Panc1 (cell line): ENCODE results near the gene UST. TPM values are rescaled to one million over a fixed set of nuclear protein-coding genes. Genes with fewer than 3 reads are reported as not detected.

Experiments
- ATAC-seq: fragments of 200-7000 bp; cut with Tn5 transposase; 2 replicates; pipeline ENCODE4 v1.9.1; 2020; ENCODE audit warnings: mild to moderate bottlenecking, moderate library complexity
- BruUV-seq: library from RNA; stranded (reverse); fragments of 400-500 nt; replicated peaks from 2 replicates; lab custom pipeline; 2021; lab: Mats Ljungman, UMichigan
- CTCF ChIA-PET: fragments of 300-600 bp; sonication (Branson Sonifier 250); formaldehyde crosslinking; loops from one replicate; lab custom pipeline; 2022; ENCODE audit warnings: antibody characterized with exemption; lab: Charles Lee
- POLR2A ChIA-PET: fragments of 300-600 bp; sonication (Branson Sonifier 250); formaldehyde crosslinking; loops from one replicate; lab custom pipeline; 2022; ENCODE audit warnings: antibody characterized with exemption; lab: Charles Lee
- DNase-seq: peaks from one replicate; pipeline ENCODE4 v3.0.0-alpha.2; 2010; ENCODE audit warnings: low read depth, low spot score
- H3K27ac ChIP-seq: 2 replicates; pipeline ENCODE4 v1.5.1; 2011; ENCODE audit warnings: mild to moderate bottlenecking, low read length, inconsistent platforms
- H3K27me3 ChIP-seq: fragments of 200-500 bp; sonication (Bioruptor generic); 2 replicates; pipeline ENCODE4 v1.6.0; 2014; ENCODE audit warnings: low read length, inconsistent platforms; ENCODE audit not compliant: control insufficient read depth, insufficient read depth
- H3K36me3 ChIP-seq: fragments of 200-500 bp; sonication (Bioruptor generic); 2 replicates; pipeline ENCODE4 v1.5.1; 2014; ENCODE audit warnings: inconsistent platforms, mild to moderate bottlenecking, low read length, moderate library complexity; ENCODE audit not compliant: control insufficient read depth, insufficient read depth
- H3K4me1 ChIP-seq: 2 replicates; pipeline ENCODE4 v1.5.1; 2011; ENCODE audit warnings: inconsistent platforms, mild to moderate bottlenecking, low read length, moderate library complexity; ENCODE audit not compliant: control insufficient read depth, insufficient read depth
- H3K4me3 ChIP-seq, 2 experiments: 2 replicates each; pipeline ENCODE4 v1.5.1; 2011 to 2012; ENCODE audit warnings: low read depth in 2 of 2, low read length in 2 of 2, mild to moderate bottlenecking in 2 of 2, inconsistent platforms in 1 of 2, moderate library complexity in 1 of 2
- H3K9me3 ChIP-seq: fragments of 200-500 bp; sonication (Bioruptor generic); 2 replicates; pipeline ENCODE4 v1.5.1; 2014; ENCODE audit warnings: low read depth, mild to moderate bottlenecking, inconsistent platforms, low read length, moderate library complexity; ENCODE audit not compliant: control insufficient read depth, insufficient read depth
- CTCF ChIP-seq: fragments of 450-650 bp; IDR thresholded peaks from 2 replicates; pipeline ENCODE4 v1.5.1; 2017; ENCODE audit warnings: mild to moderate bottlenecking
- POLR2AphosphoS5 ChIP-seq: IDR thresholded peaks from 2 replicates; pipeline ENCODE4 v1.6.1; 2012; ENCODE audit warnings: mild to moderate bottlenecking, low read depth, low read length, moderate library complexity
- SIN3A ChIP-seq: IDR thresholded peaks from 2 replicates; pipeline ENCODE4 v1.6.1; 2012; ENCODE audit warnings: low read depth, mild to moderate bottlenecking, low read length, moderate library complexity, borderline replicate concordance; ENCODE audit not compliant: insufficient read depth
- TCF7L2 ChIP-seq: IDR thresholded peaks from 2 replicates; pipeline ENCODE4 v1.6.1; 2011; ENCODE audit warnings: mild to moderate bottlenecking, low read depth, low read length, inconsistent platforms
- in situ Hi-C: cut with HindIII; loops from 2 replicates; pipeline ENCODE4 v1.10.0; 2016; ENCODE audit warnings: low sequenced_read_pairs, low pct_unique_long_range_greater_than_20kb
- intact Hi-C: fragments of 100-400 bp; cut with micrococcal nuclease; formaldehyde crosslinking; loops from one replicate; pipeline ENCODE4 v1.10.0; 2022; ENCODE audit not compliant: unreplicated experiment
- total RNA-seq: library from RNA; stranded (reverse); gene quantifications from one replicate; pipeline ENCODE4 v1.2.1, GENCODE V29; 2021; ENCODE audit not compliant: unreplicated experiment
- TF ChIP-seq, protein P1 (sequence below), 2 experiments: IDR thresholded peaks; 2 replicates each; pipeline ENCODE4 v1.6.1; 2011 to 2012; ENCODE audit warnings: low read depth in 2 of 2, control low read depth in 1 of 2, low read length in 1 of 2, mild to moderate bottlenecking in 1 of 2, moderate library complexity in 1 of 2; ENCODE audit not compliant: insufficient read depth in 1 of 2

The UST gene
- total RNA-seq, 1 experiment from 2014 or later: 0.15 TPM

- intact Hi-C loops: no loop called here
- H3K36me3 ChIP-seq: no peaks in the 10 kb centered on the region
- H3K27me3 ChIP-seq: no peaks in the 10 kb centered on the region
- CTCF ChIA-PET: no interaction called here
- in situ Hi-C loops: no loop called here
- no peak for DNase-seq
- TF ChIP-seq CTCF (no peak), POLR2AphosphoS5 (no peak), TCF7L2 (no peak), SIN3A (no peak)
- TF ChIP-seq, protein P1, sequence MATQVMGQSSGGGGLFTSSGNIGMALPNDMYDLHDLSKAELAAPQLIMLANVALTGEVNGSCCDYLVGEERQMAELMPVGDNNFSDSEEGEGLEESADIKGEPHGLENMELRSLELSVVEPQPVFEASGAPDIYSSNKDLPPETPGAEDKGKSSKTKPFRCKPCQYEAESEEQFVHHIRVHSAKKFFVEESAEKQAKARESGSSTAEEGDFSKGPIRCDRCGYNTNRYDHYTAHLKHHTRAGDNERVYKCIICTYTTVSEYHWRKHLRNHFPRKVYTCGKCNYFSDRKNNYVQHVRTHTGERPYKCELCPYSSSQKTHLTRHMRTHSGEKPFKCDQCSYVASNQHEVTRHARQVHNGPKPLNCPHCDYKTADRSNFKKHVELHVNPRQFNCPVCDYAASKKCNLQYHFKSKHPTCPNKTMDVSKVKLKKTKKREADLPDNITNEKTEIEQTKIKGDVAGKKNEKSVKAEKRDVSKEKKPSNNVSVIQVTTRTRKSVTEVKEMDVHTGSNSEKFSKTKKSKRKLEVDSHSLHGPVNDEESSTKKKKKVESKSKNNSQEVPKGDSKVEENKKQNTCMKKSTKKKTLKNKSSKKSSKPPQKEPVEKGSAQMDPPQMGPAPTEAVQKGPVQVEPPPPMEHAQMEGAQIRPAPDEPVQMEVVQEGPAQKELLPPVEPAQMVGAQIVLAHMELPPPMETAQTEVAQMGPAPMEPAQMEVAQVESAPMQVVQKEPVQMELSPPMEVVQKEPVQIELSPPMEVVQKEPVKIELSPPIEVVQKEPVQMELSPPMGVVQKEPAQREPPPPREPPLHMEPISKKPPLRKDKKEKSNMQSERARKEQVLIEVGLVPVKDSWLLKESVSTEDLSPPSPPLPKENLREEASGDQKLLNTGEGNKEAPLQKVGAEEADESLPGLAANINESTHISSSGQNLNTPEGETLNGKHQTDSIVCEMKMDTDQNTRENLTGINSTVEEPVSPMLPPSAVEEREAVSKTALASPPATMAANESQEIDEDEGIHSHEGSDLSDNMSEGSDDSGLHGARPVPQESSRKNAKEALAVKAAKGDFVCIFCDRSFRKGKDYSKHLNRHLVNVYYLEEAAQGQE (IDR thresholded peaks at IDR 0.05; ENCODE audit: insufficient read depth in 1 of 2, low read depth in 2 of 2, low read length in 1 of 2): no peak
- POLR2A ChIA-PET: no interaction called here
- H3K4me3 ChIP-seq: no peak overlapping the region
- no peak overlapping the region for H3K27ac ChIP-seq
- H3K4me1 ChIP-seq: no peaks in the 10 kb centered on the region
- no peaks in the 10 kb centered on the region for H3K9me3 ChIP-seq
- no peak for ATAC-seq
- no TSS peak for BruUV-seq
Measured at GRCh38 chr6:148818939-148819575, 72.2 kb downstream of the UST start.

- no peak overlapping the region for H3K4me3 ChIP-seq
- CTCF ChIA-PET: no interaction called here
- no peaks in the 10 kb centered on the region for H3K9me3 ChIP-seq
- in situ Hi-C loops: no loop called here
- no TSS peak for BruUV-seq
- POLR2A ChIA-PET: no interaction called here
- DNase-seq (no peak), ATAC-seq (no peak)
- H3K27ac ChIP-seq: no peak overlapping the region
- no peaks in the 10 kb centered on the region for H3K4me1 ChIP-seq
- TF ChIP-seq CTCF: no peak
- TF ChIP-seq SIN3A: no peak
- TF ChIP-seq POLR2AphosphoS5: no peak
- TF ChIP-seq, protein P1 (IDR thresholded peaks at IDR 0.05; ENCODE audit: insufficient read depth in 1 of 2, low read depth in 2 of 2, low read length in 1 of 2): no peak
- no peak for TF ChIP-seq TCF7L2
- H3K27me3 ChIP-seq: no peaks in the 10 kb centered on the region
- no peaks in the 10 kb centered on the region for H3K36me3 ChIP-seq
- intact Hi-C loops: no loop called here
Measured at GRCh38 chr6:148819852-148820251, 73.0 kb downstream of the UST start.
